Measurements from ENCODE around the gene CECR2.

CECR2 gene

GRCh38 chr22:17549183-17549582 is 179.9 kb downstream of the CECR2 start:
- Histone ChIP-seq H3F3A (ENCODE audit: insufficient read depth, low read length) (no peaks in the 10 kb centered on the region), H3K27ac (ENCODE audit: low read depth, low read length, poor library complexity, severe bottlenecking) (no peak overlapping the region), H3K9ac (ENCODE audit: low read length) (no peak overlapping the region), H3K79me2 (ENCODE audit: insufficient read depth, low read length) (no peaks in the 10 kb centered on the region), H3K27me3 (ENCODE audit: insufficient read depth, low read length) (no peaks in the 10 kb centered on the region), H3K4me1 (ENCODE audit: insufficient read depth, low read length, severe bottlenecking) (no peaks in the 10 kb centered on the region), H2AFZ (ENCODE audit: low read length) (no peak overlapping the region), H3K9me3 (ENCODE audit: low read length) (no peaks in the 10 kb centered on the region), H3K4me2 (ENCODE audit: low read length) (no peak overlapping the region), H3K4me3 (ENCODE audit: low read depth, low read length, poor library complexity, severe bottlenecking) (no peak overlapping the region), H3K9me2 (ENCODE audit: low read depth, low read length) (no peaks in the 10 kb centered on the region), H4K20me1 (ENCODE audit: insufficient read depth, low read length) (no peaks in the 10 kb centered on the region), H3K36me3 (ENCODE audit: insufficient read depth, low read length) (no peaks in the 10 kb centered on the region)
- TF ChIP-seq EZH2 (IDR thresholded peaks at IDR 0.05; ENCODE audit: borderline replicate concordance, low read length) = no peak
- TF ChIP-seq, protein P1, sequence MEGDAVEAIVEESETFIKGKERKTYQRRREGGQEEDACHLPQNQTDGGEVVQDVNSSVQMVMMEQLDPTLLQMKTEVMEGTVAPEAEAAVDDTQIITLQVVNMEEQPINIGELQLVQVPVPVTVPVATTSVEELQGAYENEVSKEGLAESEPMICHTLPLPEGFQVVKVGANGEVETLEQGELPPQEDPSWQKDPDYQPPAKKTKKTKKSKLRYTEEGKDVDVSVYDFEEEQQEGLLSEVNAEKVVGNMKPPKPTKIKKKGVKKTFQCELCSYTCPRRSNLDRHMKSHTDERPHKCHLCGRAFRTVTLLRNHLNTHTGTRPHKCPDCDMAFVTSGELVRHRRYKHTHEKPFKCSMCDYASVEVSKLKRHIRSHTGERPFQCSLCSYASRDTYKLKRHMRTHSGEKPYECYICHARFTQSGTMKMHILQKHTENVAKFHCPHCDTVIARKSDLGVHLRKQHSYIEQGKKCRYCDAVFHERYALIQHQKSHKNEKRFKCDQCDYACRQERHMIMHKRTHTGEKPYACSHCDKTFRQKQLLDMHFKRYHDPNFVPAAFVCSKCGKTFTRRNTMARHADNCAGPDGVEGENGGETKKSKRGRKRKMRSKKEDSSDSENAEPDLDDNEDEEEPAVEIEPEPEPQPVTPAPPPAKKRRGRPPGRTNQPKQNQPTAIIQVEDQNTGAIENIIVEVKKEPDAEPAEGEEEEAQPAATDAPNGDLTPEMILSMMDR (IDR thresholded peaks at IDR 0.05; ENCODE audit: low read length) = no peak

- H3K9me2 ChIP-seq (ENCODE audit: low read depth, low read length) = no peaks in the 10 kb centered on the region
- H3K79me2 ChIP-seq (ENCODE audit: insufficient read depth, low read length) = no peaks in the 10 kb centered on the region
- H4K20me1 ChIP-seq (ENCODE audit: insufficient read depth, low read length) = no peaks in the 10 kb centered on the region
- H2AFZ ChIP-seq (ENCODE audit: low read length) = no peak overlapping the region
- H3K27ac ChIP-seq (ENCODE audit: low read depth, low read length, poor library complexity, severe bottlenecking) = no peak overlapping the region
- no peaks in the 10 kb centered on the region for H3K9me3 ChIP-seq (ENCODE audit: low read length)
- no peaks in the 10 kb centered on the region for H3K36me3 ChIP-seq (ENCODE audit: insufficient read depth, low read length)
- no peak overlapping the region for H3K9ac ChIP-seq (ENCODE audit: low read length)
- H3K27me3 ChIP-seq (ENCODE audit: insufficient read depth, low read length) = no peaks in the 10 kb centered on the region
- no peak overlapping the region for H3K4me3 ChIP-seq (ENCODE audit: low read depth, low read length, poor library complexity, severe bottlenecking)
- H3K4me2 ChIP-seq (ENCODE audit: low read length) = no peak overlapping the region
- TF ChIP-seq, protein P1 (IDR thresholded peaks at IDR 0.05; ENCODE audit: low read length) = no peak
- no peak for TF ChIP-seq EZH2 (IDR thresholded peaks at IDR 0.05; ENCODE audit: borderline replicate concordance, low read length)
- no peaks in the 10 kb centered on the region for H3F3A ChIP-seq (ENCODE audit: insufficient read depth, low read length)
- no peaks in the 10 kb centered on the region for H3K4me1 ChIP-seq (ENCODE audit: insufficient read depth, low read length, severe bottlenecking)
These were observed 180.4 kb downstream of the CECR2 start for GRCh38 chr22:17549655-17550054.

DNA sequence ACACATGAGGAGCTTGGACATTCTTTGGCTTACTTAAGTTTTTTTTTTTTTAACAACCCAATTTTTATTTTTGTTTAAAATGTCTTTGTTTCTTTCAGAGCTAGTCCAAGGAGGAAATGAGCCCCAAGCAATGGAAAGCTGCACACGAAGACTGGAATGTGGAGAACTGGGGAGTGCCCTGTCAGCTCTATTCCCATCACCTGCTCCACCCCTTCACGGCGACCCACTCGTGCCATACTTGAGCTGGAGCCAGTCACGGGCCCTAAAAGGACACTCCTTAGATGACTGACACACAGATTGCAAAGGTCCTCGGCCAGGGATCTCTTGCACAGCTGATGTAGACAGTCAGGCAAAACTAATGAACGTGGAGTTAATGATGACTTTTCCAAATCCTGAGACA is 183.5 kb downstream of the CECR2 start:
- Histone ChIP-seq H3K9me3 (ENCODE audit: low read length) (no peaks in the 10 kb centered on the region), H3K9me2 (ENCODE audit: low read depth, low read length) (no peaks in the 10 kb centered on the region), H3K79me2 (ENCODE audit: insufficient read depth, low read length) (no peaks in the 10 kb centered on the region), H3K4me3 (ENCODE audit: low read depth, low read length, poor library complexity, severe bottlenecking) (no peak overlapping the region), H4K20me1 (ENCODE audit: insufficient read depth, low read length) (no peaks in the 10 kb centered on the region), H3K4me1 (ENCODE audit: insufficient read depth, low read length, severe bottlenecking) (no peaks in the 10 kb centered on the region), H3F3A (ENCODE audit: insufficient read depth, low read length) (no peaks in the 10 kb centered on the region), H3K36me3 (ENCODE audit: insufficient read depth, low read length) (no peaks in the 10 kb centered on the region), H2AFZ (ENCODE audit: low read length) (no peak overlapping the region), H3K4me2 (ENCODE audit: low read length) (no peak overlapping the region), H3K27me3 (ENCODE audit: insufficient read depth, low read length) (no peaks in the 10 kb centered on the region), H3K27ac (ENCODE audit: low read depth, low read length, poor library complexity, severe bottlenecking) (no peak overlapping the region), H3K9ac (ENCODE audit: low read length) (no peak overlapping the region)
- TF ChIP-seq, protein P1 (IDR thresholded peaks at IDR 0.05; ENCODE audit: low read length) = no peak
- no peak for TF ChIP-seq EZH2 (IDR thresholded peaks at IDR 0.05; ENCODE audit: borderline replicate concordance, low read length)
